HG02981 (cell line): Measurements from ENCODE around the gene ZBTB34.

ENCODE experiments used
- ATAC-seq: cut with Tn5 transposase; IDR thresholded peaks from one replicate; pipeline ENCODE4 v1.9.1; 2021; ENCODE audit warnings: mild to moderate bottlenecking, moderate library complexity; ENCODE audit not compliant: unreplicated experiment

ZBTB34 gene

GRCh38 chr9:126915846-126916543 is 55.6 kb downstream of the ZBTB34 start:
- ATAC-seq, result no peak

DNA sequence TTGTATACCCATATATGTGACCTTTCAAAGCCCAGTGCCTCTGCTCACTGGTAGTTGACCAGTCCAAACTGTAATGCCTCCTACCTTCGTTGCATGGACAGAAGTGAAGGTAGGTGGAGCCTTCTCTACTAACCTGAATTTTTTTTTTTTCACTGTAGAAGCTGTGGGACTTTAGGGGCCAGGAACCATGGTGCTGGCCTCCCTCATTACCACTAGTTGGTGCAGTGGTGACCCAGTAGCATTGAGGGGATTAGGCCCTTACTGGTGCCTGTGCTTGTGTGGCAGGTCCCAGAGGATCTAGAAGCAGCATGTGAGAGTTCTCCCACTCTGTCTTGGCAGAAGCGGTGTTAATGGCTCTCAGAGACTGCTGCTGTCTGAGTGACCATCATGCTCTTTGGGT is 56.5 kb downstream of the ZBTB34 start:
- ATAC-seq, result no peak

DNA sequence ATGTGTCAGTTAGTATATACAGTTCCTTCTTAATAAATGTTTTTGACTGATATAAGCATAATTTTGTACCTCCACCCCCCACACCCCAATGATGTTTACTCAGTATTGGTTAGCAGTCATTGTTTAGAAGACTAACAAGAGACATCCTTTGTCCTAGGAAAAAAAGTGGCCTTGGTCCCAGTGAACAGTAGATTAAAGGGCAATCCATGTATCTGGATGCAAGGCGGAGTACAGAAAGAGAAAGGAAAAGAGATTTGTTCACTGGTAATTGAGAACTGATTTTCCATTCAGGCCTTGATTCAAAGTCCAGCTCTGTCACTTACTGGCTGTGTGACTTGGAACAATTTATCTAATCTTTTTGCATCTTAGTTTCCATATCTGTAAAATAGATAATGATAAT is 58.8 kb downstream of the ZBTB34 start:
- no peak for ATAC-seq

- no peak for ATAC-seq
These were observed 65.4 kb downstream of the ZBTB34 start for GRCh38 chr9:126925876-126926275.

DNA sequence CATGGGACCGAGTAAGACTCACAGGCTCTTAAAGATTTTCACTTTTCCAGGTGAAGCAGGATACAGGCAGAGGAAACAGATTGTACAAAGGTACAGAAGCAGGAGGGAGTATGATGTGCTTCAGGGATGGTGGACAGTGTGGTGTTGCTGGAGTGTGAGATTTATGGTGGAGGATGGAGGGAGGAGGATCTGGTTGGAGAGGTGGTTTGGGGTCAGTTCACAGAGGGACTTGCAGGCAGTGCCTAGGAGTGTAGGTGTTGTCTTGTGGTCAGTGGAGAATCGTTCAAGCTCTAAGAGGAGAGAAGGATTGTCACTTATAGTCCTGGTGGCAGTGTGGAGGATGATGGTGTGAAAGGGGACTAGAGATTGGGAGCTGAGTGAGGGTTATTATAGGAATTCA is 65.9 kb downstream of the ZBTB34 start:
- no peak for ATAC-seq

- ATAC-seq, result no peak
These were observed 67.0 kb downstream of the ZBTB34 start for GRCh38 chr9:126927419-126927818.

- no peak for ATAC-seq
These were observed 72.5 kb downstream of the ZBTB34 start for GRCh38 chr9:126932871-126933321.

DNA sequence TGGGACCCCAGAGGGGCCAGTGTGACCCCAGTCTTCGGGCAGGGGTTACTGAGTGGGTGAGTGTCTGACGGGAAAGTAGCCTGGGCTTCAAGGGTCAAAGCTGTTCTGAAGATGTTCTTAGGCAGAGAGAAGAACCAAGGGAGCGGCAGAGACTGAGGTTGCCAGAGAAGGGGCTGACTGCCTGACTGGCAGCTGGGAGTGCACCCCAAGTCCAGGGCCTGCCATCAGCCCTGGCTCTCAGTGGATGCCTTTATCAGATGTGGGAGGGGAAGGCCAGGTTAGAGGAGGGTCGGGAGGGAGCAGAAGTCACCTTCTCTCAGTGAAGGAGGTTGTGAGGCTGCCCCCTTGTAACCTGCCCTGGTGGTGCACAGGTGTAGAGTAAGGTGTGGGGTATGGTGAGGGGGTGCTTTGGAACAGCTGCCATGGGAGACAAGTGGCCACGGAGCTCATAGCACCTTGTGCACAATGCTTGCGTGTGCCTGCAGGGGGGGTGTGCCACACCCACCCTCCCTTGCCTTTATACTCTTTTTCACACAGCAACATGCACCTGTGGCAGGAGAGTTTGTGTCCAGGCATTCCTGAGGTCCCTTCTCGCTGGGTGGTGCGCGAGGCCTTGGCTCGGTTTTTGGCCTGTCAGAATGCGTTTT is 73.0 kb downstream of the ZBTB34 start:
- ATAC-seq, result no peak

DNA sequence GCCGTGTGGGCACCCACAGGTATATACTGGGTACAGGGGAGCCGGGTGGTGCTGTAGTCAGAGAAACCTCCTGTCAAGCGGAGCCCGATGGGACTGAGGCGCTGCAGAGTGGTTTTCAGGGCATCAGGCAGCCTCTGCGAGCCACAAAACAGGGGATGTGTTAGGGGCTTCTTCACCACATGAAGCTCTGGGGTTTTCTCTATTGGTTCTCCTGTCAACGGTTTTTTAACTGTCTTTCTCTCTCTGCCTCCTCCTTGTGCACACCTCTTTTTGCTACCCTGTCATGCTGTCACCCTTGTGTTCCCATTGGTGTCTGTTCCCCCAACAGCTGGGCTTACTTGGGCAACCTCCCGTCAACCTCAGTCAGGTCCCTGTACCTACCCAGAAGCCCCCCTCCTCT is 74.0 kb downstream of the ZBTB34 start:
- ATAC-seq, result no peak
